SH-SY5Y (cell line): ENCODE measurements around the gene DAP.

Experiments
- GATA2 ChIP-seq: IDR thresholded peaks from 2 replicates; pipeline ENCODE4 v1.6.1; 2011; ENCODE audit warnings: mild to moderate bottlenecking, low read depth, low read length
- GATA3 ChIP-seq: IDR thresholded peaks from 2 replicates; pipeline ENCODE4 v1.6.1; 2011; ENCODE audit warnings: low read depth, mild to moderate bottlenecking, low read length, moderate library complexity

- TF ChIP-seq GATA2 = no peak
- TF ChIP-seq GATA3 = no peak
These were observed 17.1 kb downstream of the DAP start for GRCh38 chr5:10743951-10744350.
